Heart left ventricle (tissue), 16 donors: ENCODE results near the gene GHRL. TPM values are rescaled to one million over a fixed set of nuclear protein-coding genes. Genes with fewer than 3 reads are reported as not detected.
"Not testable (repeated sequence)": the region's sequence is repeated elsewhere in the genome, so short reads cannot be mapped to it uniquely, and the experiment has no call there.

Experiments used
- ATAC-seq, 4 donors: fragments of 200-7000 bp; cut with Tn5 transposase; one replicate each; pipeline ENCODE4 v1.9.1; 2020 to 2022; ENCODE audit warnings: moderate library complexity in 4 of 4, mild to moderate bottlenecking in 3 of 4, moderate number of reproducible peaks in 1 of 4
- DNase-seq, 5 donors: peaks; one replicate each; pipeline ENCODE4 v3.0.0-alpha.2; 2020
- H3K27ac ChIP-seq, 12 donors: fragments of 200-600 bp; sonication (generic) in 4 of 12; one replicate each; pipeline versions ENCODE4 v1.5.0 to v1.8.0; 2016 to 2022; ENCODE audit warnings: mild to moderate bottlenecking in 2 of 12
- H3K27me3 ChIP-seq, 9 donors: fragments of 200-600 bp; sonication (generic) in 2 of 9; one replicate each; pipeline versions ENCODE4 v1.5.1 to v1.8.0; 2016 to 2022; ENCODE audit warnings: mild to moderate bottlenecking in 3 of 9
- H3K36me3 ChIP-seq, 9 donors: fragments of 200-600 bp; sonication (generic) in 2 of 9; one replicate each; pipeline versions ENCODE4 v1.5.0 to v1.8.0; 2018 to 2022; ENCODE audit warnings: mild to moderate bottlenecking in 2 of 9
- H3K4me1 ChIP-seq, 12 donors: fragments of 200-600 bp; sonication (generic) in 4 of 12; one replicate each; pipeline versions ENCODE4 v1.5.0 to v1.8.0; 2016 to 2022; ENCODE audit warnings: mild to moderate bottlenecking in 3 of 12
- H3K4me3 ChIP-seq, 12 donors: fragments of 200-600 bp; sonication (generic) in 4 of 12; one replicate each; pipeline versions ENCODE4 v1.5.0 to v1.8.0; 2017 to 2022; ENCODE audit warnings: mild to moderate bottlenecking in 9 of 12, moderate library complexity in 4 of 12
- H3K9me3 ChIP-seq, 12 donors: fragments of 200-600 bp; sonication (generic) in 4 of 12; one replicate each; pipeline versions ENCODE4 v1.5.0 to v1.8.0; 2016 to 2022; ENCODE audit warnings: mild to moderate bottlenecking in 1 of 12
- POLR2A ChIP-seq, 2 donors: fragments of 450-650 bp; IDR thresholded peaks; one replicate each; pipeline ENCODE4 v1.6.1; 2017; ENCODE audit warnings: antibody characterized with exemption in 2 of 2, mild to moderate bottlenecking in 2 of 2, moderate library complexity in 2 of 2
- WGBS, 4 donors: extraction: QIAGEN DNeasy Blood & Tissue Kit in 2 of 4; methylation state at CpG; one replicate each; pipeline versions ENCODE4 v1.1.5 to v1.1.7; 2013 to 2018; 5-methylcytosine and 5-hydroxymethylcytosine counted together
- intact Hi-C, 10 donors: fragments of 100-400 bp; cut with DNase I; formaldehyde crosslinking; loops; one replicate each; pipeline versions ENCODE4 v1.11.1 to v1.14.2; 2022
- polyA plus RNA-seq, 2 donors: library from polyadenylated mRNA; stranded (reverse); fragments of 200-250 nt; gene quantifications; one replicate each; pipeline ENCODE4 v1.2.3, GENCODE V29; 2013
- total RNA-seq, 9 donors: library from RNA; depleted of rRNA in 2 of 9; stranded (reverse); fragments of >200 nt in 2 of 9; fragmentation: NEBNext Ultra II Directional in 3 of 9; extraction: Animal tissue kit (Norgen Biotek cat#: 25700) in 3 of 9; gene quantifications; one replicate each; pipeline versions ENCODE4 v1.1.0 to v1.2.4, GENCODE V29; 2016 to 2023
- TF ChIP-seq, protein P1 (sequence below), 12 donors: fragments of 200-600 bp; sonication (generic) in 4 of 12; IDR thresholded peaks; one replicate each; pipeline versions ENCODE4 v1.5.0 to v1.8.0; 2018 to 2022; ENCODE audit warnings: antibody characterized with exemption in 12 of 12, mild to moderate bottlenecking in 5 of 12
- donor health status: ischemic (EF 13 %, LVEDD 7.1; RV severe dilation, severe dysfunction).
- donor health status: healthy with polysubstance abuse.
- donor health status: DM: no; HTN: yes; CAD: no.
- donor health status: DM: no; HTN: no; CAD: no.
- donor health status: ischemic (EF 25% LVEDD 6.9; RV normal size, moderate dysfunction).
- donor health status: ischemic (EF 25% LVEDD 5.7; RV mildly dilated, moderate dysfunction).
- donor health status: healthy.
- donor health status: DM: yes; HTN: yes; CAD: no.
- donor health status: ischemic (EF 35%, LVEDD 5.7; RV mildly dilated, moderate dysfunction).
- donor health status: nonischemic (EF 11% LVEDD 7.7; RV severe dilation, severe dysfunction).
- donor health status: DM: yes; HTN: yes; CAD: no.
- donor health status: PGD.
- donor health status: ischemic (EF 29% LVEDD 5.4; RV normal size, mild dysfunction).
- donor health status: nonischemic (EF 23%, LVEDD 6.1; RV moderate dilation, normal function).

GHRL gene
- total and polyA plus RNA-seq, 11 donors = 0.18 to 2.1 (median 0.61) TPM; not detected in 6

DNA sequence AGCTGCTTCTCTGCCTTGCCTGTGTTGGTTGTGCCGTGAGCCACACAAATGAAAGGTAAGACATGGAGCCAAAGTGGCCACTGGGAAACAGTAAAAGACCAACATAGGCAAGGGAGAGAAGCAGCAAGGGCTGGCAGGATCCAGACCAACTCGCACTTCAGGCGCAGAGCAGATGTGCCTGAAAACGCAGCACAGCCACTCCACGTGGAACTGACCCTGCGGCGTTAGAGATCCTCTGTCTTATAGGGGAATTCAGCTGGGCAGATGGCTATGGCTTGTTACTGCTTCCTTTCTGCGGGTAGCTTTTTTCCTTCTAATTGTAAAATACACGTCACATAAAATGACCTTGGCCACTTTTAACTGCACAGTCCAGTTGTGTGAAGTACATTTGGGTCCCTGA lies 10.4 kb upstream of the GHRL start:
- Histone ChIP-seq H3K4me3 (no peak overlapping the region), H3K4me1 (no peaks in the 10 kb centered on the region), H3K27me3 (no peaks in the 10 kb centered on the region), H3K9me3 (no peaks in the 10 kb centered on the region), H3K36me3 (peaks cover 4 to 97% (median 92%) of the 10 kb centered on the region in 9 donors), H3K27ac (no peak overlapping the region)
- no peak for DNase-seq
- intact Hi-C loops = no loop called here
- ATAC-seq = no peak
- no peak for TF ChIP-seq POLR2A (IDR thresholded peaks at IDR 0.05)
- TF ChIP-seq, protein P1, sequence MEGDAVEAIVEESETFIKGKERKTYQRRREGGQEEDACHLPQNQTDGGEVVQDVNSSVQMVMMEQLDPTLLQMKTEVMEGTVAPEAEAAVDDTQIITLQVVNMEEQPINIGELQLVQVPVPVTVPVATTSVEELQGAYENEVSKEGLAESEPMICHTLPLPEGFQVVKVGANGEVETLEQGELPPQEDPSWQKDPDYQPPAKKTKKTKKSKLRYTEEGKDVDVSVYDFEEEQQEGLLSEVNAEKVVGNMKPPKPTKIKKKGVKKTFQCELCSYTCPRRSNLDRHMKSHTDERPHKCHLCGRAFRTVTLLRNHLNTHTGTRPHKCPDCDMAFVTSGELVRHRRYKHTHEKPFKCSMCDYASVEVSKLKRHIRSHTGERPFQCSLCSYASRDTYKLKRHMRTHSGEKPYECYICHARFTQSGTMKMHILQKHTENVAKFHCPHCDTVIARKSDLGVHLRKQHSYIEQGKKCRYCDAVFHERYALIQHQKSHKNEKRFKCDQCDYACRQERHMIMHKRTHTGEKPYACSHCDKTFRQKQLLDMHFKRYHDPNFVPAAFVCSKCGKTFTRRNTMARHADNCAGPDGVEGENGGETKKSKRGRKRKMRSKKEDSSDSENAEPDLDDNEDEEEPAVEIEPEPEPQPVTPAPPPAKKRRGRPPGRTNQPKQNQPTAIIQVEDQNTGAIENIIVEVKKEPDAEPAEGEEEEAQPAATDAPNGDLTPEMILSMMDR (IDR thresholded peaks at IDR 0.05) = no peak
- WGBS, 4 donors = 87 to 93% (median 92%) methylated on average over 9 of the region's 9 CpGs

DNA sequence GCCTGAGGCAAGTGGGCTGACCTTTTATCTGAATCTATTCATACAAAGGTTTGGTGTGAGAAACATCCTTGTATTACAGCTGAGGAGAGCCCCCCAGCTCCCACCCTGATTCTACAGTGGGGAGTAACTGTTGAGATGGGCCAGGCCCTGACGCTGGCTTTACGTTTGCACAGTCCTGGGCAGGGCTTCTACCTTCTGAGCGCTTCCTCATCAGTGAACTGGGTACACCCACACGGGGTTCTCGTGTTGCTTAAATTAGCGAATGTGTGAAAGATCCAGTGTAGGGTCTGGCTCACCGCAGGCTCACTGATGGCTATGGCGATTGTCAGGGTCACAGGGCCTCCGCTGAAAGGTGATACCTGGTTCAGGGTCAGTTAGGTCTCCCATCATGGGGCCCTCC lies 7.3 kb upstream of the GHRL start:
- intact Hi-C loops = no loop called here
- Histone ChIP-seq H3K36me3 (peaks cover 4 to 85% (median 78%) of the 10 kb centered on the region in 9 donors), H3K4me3 (no peak overlapping the region), H3K4me1 (no peaks in the 10 kb centered on the region), H3K9me3 (no peaks in the 10 kb centered on the region), H3K27me3 (no peaks in the 10 kb centered on the region), H3K27ac (no peak overlapping the region)
- DNase-seq = no peak
- WGBS, 4 donors = 89 to 92% (median 91%) methylated on average over 6 to 9 of the region's 9 CpGs
- no peak for ATAC-seq
- TF ChIP-seq POLR2A (IDR thresholded peaks at IDR 0.05) = no peak
- TF ChIP-seq, protein P1 (IDR thresholded peaks at IDR 0.05) = no peak

DNA sequence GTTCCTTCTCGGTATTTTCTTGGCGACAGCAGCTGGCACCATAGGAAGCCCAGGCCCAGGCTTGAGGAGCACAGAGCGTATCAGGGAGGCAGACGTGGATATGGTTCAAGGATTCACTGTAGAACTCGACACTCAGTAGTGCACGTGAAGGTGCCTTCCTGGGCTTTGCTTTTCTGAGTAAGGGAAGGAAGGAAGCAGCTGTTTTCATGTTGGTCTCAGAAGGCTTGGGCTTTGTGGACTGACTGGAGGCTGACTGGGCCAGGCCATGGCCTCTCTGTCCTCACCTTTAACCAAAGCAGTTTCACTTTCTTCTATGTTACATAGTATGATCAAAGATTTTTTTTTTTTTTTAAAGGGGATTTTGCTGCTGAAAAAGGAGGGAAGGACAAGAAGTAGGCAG lies 6.9 kb upstream of the GHRL start:
- DNase-seq = no peak
- ATAC-seq = no peak
- 72 to 80% (median 76%) methylated on average over 6 of the region's 6 CpGs for WGBS, 4 donors
- Histone ChIP-seq H3K27me3 (no peaks in the 10 kb centered on the region), H3K9me3 (no peaks in the 10 kb centered on the region), H3K36me3 (peaks cover 4 to 83% (median 74%) of the 10 kb centered on the region in 9 donors), H3K4me1 (no peaks in the 10 kb centered on the region), H3K4me3 (no peak overlapping the region), H3K27ac (no peak overlapping the region)
- TF ChIP-seq, protein P1 (IDR thresholded peaks at IDR 0.05) = no peak
- no peak for TF ChIP-seq POLR2A (IDR thresholded peaks at IDR 0.05)
- intact Hi-C loops = no loop called here

DNA sequence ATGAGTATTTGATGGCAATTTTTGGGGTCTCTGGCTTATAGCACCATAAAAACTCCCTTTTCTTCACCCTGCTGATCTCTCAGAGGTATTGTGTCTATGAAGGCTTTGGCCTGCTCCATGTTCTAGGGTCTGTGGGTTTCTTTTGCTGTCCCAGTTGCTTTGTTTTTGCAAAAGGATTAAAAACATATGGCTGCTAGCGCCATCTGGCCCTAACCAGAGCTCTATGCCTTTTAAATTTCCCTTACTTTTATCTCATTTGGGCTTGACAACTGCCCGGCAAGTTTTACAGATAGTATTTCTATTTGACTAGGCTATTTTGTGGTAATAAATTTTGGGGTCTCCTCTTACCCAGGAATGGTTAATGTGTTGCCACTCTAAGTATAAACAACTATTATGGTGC lies 6.4 kb upstream of the GHRL start:
- Histone ChIP-seq H3K4me1 (peaks cover 0 to 2% (median 0%) of the 10 kb centered on the region in 12 donors), H3K9me3 (no peaks in the 10 kb centered on the region), H3K4me3 (no peak overlapping the region), H3K27ac (no peak overlapping the region), H3K36me3 (peaks cover 4 to 82% (median 69%) of the 10 kb centered on the region in 9 donors), H3K27me3 (no peaks in the 10 kb centered on the region)
- intact Hi-C loops = no loop called here
- no peak for TF ChIP-seq POLR2A (IDR thresholded peaks at IDR 0.05)
- TF ChIP-seq, protein P1 (IDR thresholded peaks at IDR 0.05) = no peak
- 81 to 89% (median 83%) methylated on average over 2 of the region's 2 CpGs for WGBS, 4 donors
- no peak for ATAC-seq
- no peak for DNase-seq

DNA sequence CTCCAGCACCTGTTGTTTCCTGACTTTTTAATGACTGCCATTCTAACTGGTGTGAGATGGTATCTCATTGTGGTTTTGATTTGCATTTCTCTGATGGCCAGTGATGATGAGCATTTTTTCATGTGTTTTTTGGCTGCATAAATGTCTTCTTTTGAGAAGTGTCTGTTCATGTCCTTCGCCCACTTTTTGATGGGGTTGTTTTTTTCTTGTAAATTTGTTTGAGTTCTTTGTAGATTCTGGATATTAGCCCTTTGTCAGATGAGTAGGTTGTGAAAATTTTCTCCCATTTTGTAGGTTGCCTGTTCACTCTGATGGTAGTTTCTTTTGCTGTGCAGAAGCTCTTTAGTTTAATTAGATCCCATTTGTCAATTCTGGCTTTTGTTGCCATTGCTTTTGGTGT lies 5.3 kb upstream of the GHRL start:
- WGBS, 4 donors = 86% methylated on average over 1 of the region's 1 CpG; no CpG with 5 or more reads in 3 of the 4 donors
- H3K4me3 ChIP-seq, DNase-seq, H3K9me3 ChIP-seq, H3K27me3 ChIP-seq, ATAC-seq, H3K27ac ChIP-seq, intact Hi-C loops: not testable (repeated sequence)
- Histone ChIP-seq H3K4me1 (peaks cover 0 to 12% (median 0%) of the 10 kb centered on the region in 12 donors), H3K36me3 (peaks cover 0 to 77% (median 65%) of the 10 kb centered on the region in 9 donors)
